NCI-H510A treated with DMSO at 0.1 percent for 48 hours (cell line): ENCODE data around the gene BPTF.
A peak's percentile ranks its signal among the peaks of the same experiment; 100 is the strongest.
"Not testable (repeated sequence)": the region's sequence is repeated elsewhere in the genome, so short reads cannot be mapped to it uniquely, and the experiment has no call there.

Experiments
- DNase-seq: peaks from one replicate; lab custom pipeline; 2025; lab: John Stamatoyannopoulos, UW

The BPTF gene

DNA sequence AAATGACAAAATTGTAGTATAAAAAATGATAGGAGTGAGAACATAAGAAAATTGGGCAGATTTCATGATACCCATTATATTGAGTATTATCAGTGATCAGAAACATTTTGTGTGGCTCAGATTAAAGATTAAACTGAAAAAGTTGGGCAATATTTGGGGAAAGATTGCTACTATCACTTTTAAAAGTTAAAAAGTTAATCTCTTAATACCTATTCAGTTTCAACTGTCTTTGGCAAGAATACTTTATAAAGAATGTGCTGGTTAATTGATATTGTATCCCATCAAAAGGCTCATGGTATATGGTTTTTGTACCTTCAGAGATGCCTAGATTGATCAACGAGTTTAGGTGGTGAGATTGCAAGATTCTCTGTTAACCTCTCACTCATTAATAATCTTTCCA is 55.8 kb downstream of the BPTF start:
- no peak for DNase-seq

GRCh38 chr17:67884741-67885140 is 59.4 kb downstream of the BPTF start:
- no peak for DNase-seq

DNA sequence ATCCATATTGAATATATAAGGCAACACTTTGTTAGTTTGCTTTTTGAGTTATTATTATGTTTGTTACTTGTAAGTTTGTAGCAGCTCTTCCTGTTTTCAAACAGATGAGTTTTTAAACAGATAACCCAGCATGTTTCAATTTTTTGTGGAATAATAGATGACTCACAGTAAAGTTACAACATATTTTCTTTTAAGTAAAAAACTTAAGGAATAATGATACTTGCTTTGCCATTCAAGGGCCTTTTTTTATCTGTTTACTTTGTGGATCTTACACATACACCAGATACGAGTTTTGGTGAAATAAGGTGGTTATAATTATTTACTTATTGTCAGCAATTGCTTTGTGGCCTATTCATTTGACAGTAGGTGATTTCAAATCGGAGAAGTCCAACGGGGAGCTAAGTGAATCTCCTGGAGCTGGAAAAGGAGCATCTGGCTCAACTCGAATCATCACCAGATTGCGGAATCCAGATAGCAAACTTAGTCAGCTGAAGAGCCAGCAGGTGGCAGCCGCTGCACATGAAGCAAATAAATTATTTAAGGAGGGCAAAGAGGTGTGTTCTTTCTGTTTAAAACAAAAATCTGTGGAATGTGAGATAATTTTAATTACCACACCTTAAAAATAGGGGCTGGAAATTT is 66.3 kb downstream of the BPTF start:
- DNase-seq = peak; percentile 63

DNA sequence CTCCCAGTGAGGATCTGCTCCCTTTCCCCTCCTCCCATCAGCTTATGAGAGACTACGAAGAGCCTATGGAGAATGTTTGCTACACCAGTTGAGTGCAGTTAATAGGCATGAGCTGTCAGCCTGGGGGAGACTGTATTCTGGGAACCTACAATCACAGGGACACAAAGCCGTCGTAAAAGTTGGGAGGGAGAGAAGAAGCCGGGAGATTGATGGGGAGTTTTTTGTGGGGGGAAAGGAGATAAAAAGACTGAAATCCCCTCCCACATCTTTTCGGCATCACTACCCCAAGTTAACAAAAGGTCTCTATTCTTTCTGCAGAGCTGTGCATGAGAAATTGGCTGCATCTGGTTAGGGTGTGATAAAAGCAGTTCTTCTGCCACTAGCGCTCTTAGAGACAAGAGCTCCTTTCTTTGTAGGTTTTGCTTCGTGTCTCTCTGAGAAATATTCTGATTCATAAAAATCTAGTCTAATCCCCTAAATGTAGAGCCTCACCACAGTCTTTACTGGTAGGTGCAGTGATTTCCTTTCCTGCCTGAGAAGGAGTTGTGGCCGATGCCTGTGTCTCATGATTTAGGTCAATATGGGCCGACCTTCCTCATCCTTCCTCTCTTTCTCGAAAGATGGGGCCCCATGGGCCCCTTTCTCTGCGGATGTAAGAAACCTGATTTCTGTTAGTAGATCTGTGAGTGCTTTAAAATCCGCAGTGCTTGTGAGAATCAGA is 77.4 kb downstream of the BPTF start:
- DNase-seq = no peak

GRCh38 chr17:67905298-67905697 is 80.0 kb downstream of the BPTF start:
- not testable (repeated sequence) for DNase-seq

GRCh38 chr17:67910117-67910803 is 85.0 kb downstream of the BPTF start:
- not testable (repeated sequence) for DNase-seq

GRCh38 chr17:67911059-67911782 is 85.9 kb downstream of the BPTF start:
- DNase-seq = no peak

- no peak for DNase-seq
Observed at GRCh38 chr17:67912088-67912487, 86.8 kb downstream of the BPTF start.

- no peak for DNase-seq
Observed at GRCh38 chr17:67912656-67913055, 87.4 kb downstream of the BPTF start.

DNA sequence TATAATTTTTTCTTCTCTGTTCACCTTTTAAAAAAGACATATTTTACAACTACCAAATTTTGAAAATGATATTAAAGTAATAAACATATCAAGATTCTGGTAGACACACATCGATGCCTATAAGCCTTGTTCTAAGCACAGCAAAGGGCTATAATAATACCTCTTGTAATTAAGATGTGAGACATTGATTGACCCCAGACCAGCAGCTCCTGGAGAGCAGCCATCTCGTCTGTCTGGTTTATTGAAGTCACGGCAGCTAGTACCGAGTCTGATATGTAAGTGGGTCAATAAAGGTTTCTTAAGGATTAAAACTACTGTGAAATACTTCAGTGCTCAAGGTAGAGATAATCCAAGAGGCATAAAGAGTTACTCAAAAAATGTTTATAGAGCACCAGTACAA is 94.9 kb downstream of the BPTF start:
- no peak for DNase-seq

DNA sequence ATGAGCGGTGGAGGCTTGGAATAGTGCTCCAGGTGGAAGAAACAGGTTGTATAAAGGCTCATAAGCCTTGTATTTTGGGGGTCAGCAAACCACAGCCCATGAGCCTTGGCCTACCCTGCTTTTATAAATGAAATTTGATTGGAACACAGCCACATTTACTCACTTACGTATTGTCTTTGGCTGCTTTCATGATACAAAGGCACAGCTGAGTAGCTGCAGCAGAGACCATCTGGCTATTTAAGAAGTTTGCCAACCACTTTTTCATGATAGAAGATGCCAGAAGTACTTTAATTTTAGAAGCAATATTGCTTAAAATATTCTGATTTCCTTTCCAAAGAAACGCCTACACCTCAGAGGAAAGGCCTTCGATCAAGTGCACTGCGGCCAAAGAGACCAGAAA is 97.2 kb downstream of the BPTF start:
- DNase-seq = no peak

DNA sequence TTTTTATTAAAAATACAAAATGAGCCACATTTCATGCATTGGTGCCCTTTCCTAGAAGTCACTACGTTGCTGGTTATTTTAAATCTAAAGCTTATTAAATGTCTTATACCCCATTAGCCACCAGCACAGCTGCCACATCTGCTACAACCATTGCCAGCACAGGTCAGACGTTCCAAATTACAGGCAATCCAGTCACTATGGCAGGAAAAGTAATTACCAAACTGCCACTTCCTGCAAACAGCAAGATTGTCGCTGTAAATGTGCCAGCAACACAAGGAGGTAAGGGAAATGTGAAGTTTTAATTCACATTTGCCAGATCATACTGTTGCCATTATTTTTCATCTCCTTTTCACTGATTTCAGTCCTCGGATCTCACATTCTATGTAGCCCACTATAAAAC is 103.5 kb downstream of the BPTF start:
- DNase-seq = not testable (repeated sequence)

DNA sequence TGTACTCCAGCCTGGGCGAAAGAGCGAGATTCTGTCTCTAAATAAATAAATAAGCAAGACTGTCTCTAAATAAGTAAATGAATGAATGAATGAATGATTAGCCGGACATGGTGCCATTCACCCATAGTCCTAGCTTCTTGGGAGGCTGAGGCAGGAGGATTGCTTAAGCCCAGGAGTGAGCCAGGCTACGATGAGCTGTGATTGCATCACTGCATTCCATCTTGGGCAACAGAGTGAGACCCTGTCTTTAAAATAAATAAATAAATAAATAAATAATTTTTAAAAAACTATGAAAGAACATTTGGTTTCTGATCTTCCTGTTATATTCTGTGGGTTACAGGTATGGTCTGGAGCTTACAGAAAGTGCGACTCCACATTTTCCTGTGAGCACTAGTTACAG is 105.9 kb downstream of the BPTF start:
- no peak for DNase-seq

DNA sequence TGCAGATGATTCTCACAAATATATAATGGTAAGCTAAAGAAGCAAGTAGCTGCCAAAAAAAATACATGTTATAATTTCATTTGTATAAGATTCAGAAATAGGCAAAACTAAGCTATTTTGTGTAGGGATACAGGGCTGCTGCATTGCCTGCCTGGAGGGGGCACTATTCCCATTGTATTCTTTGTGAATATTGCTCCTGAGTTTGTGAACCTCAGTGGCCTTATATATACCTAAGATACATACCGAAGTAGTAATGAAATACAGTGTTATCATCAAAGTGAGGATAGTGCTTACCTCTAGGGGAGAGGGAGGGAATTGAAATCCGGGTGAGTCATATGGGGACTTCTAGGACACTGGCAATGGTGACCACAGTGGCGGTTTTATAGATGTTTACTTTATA is 117.5 kb downstream of the BPTF start:
- DNase-seq = no peak

- no peak for DNase-seq
Observed at GRCh38 chr17:67944035-67944434, 118.7 kb downstream of the BPTF start.

DNA sequence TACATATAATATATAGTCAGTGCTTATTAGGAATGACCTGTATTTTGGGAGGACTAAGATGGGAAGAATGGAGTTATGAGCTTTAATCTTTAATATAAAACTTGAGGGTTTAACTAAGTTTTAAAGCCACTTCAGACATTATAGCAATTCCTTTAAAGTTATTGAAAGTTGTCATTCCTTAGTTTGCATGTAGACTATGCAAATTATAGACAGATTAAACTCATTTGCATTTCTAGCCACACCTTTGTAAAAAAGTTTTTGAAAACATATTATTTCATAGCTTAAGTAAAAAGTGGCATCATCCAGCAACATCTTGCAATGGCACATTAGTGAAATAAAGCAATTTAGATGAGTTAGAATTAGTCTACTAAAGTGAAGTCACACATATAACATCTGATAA is 121.2 kb downstream of the BPTF start:
- no peak for DNase-seq

DNA sequence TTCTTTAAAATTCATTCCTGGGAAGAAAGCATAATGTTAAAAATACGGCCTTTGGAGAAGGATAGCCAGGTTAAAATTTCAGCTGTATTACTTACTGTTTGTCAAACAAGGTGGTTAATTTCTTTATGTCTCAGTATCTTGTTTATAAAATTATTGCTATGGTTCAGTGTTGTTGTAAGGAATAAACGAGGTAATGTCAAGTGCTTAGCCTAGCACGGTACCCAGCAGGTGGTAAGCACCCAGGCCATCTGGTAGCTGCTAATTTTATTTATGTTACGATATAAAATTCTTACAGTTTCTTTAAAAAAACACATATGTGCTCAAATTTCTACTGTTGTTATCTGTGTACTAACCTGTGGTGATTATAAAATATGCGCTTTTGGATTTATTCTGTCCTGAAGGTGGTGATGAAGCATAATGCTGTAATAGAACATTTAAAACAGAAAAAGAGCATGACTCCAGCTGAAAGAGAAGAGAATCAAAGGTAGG is 122.1 kb downstream of the BPTF start:
- peak; percentile 60 for DNase-seq

DNA sequence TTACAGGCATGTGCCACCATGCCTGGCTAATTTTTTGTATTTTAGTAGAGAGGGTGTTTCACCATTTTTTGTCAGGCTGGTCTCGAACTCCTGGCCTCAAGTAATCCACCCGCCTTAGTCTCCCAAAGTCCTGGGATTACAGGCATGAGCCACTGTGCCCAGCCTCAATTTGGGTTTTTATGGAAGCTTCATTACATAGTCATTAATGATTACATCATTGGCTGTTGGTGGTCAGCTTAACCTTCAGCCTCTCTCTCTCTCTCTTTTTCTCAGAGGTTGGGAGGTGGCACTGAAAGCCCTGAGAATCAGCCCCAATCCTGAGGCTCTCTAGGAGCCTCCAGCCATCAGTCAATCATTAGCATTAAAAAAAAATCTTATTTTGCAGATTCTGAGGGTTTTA is 125.6 kb downstream of the BPTF start:
- no peak for DNase-seq

GRCh38 chr17:67959510-67959909 is 134.2 kb downstream of the BPTF start:
- no peak for DNase-seq

- not testable (repeated sequence) for DNase-seq
Observed at GRCh38 chr17:67960276-67960675, 135.0 kb downstream of the BPTF start.

- DNase-seq = not testable (repeated sequence)
Observed at GRCh38 chr17:67962156-67962555, 136.9 kb downstream of the BPTF start.

DNA sequence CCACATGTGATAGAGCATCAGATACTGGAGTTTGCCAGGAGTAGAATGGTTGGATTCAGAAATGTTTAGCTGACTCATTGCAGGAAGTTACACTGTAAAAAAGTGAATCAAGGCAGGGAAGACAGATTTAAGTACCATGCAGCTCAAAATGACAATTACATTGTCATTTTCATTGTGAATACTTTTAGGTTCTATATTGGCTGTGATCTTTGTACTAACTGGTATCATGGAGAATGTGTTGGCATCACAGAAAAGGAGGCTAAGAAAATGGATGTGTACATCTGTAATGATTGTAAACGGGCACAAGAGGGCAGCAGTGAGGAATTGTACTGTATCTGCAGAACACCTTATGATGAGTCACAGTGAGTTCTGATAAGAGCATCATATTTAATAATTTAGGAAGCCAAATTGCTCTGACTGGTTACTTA is 137.9 kb downstream of the BPTF start:
- DNase-seq = peak; percentile 88
